GM12878 (cell line): ENCODE data around the gene MAP3K7.

Source experiments
- SPI1 ChIP-seq: IDR thresholded peaks from 2 replicates; pipeline ENCODE4 v1.6.1; 2011; ENCODE audit warnings: low read depth, mild to moderate bottlenecking, low read length, moderate library complexity, borderline replicate concordance; ENCODE audit not compliant: insufficient read depth
- ZZZ3 ChIP-seq: IDR thresholded peaks from 2 replicates; pipeline ENCODE4 v1.6.1; 2011; ENCODE audit warnings: low read depth; ENCODE audit not compliant: control insufficient read depth, insufficient read length

DNA sequence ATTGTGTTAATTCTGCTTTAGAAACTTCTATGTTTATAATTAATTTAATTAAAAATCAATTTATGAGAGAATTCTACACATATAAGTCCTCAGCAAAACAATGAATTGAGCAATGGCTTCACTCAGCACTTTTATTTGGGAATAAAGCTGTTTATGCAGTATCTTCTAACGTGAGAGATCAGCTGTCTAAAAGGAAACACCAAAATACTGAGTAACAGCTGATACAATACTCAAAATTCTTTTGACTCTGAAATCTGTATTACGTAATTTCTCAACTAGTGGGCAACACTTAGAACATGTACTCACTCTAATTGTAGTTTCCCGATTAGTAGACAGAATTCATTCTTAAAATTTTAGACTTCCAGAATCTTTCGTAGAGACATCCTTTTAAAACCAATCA is 49.8 kb downstream of the MAP3K7 start:
- TF ChIP-seq SPI1 (no peak), ZZZ3 (no peak)
